GM23248 (cell line): ENCODE measurements around the gene DLG2. TPM values are rescaled to one million over a fixed set of nuclear protein-coding genes. Genes with fewer than 3 reads are reported as not detected.

Experiments
- DNase-seq: peaks from one replicate; pipeline ENCODE4 v3.0.0-alpha.2; 2015
- H2AFZ ChIP-seq: fragments of 200-600 bp; sonication (generic); 2 replicates; pipeline ENCODE4 v1.6.1; 2016; ENCODE audit warnings: antibody characterized with exemption
- H3F3A ChIP-seq: fragments of 200-600 bp; sonication (generic); 2 replicates; pipeline ENCODE4 v1.6.1; 2016; ENCODE audit warnings: mild to moderate bottlenecking, antibody characterized with exemption, mixed run types; ENCODE audit not compliant: insufficient read depth
- H3K27ac ChIP-seq: fragments of 200-600 bp; sonication (generic); 2 replicates; pipeline ENCODE4 v1.5.1; 2016; ENCODE audit warnings: mild to moderate bottlenecking
- H3K27me3 ChIP-seq: fragments of 200-600 bp; sonication (generic); replicated peaks from 2 replicates; pipeline ENCODE4 v1.6.1; 2016; ENCODE audit warnings: mild to moderate bottlenecking; ENCODE audit not compliant: insufficient read depth
- H3K36me3 ChIP-seq: fragments of 200-600 bp; sonication (generic); 2 replicates; pipeline ENCODE4 v1.6.1; 2016; ENCODE audit warnings: low read depth, mild to moderate bottlenecking
- H3K4me1 ChIP-seq: fragments of 200-600 bp; sonication (generic); 2 replicates; pipeline ENCODE4 v1.6.1; 2016; ENCODE audit warnings: mild to moderate bottlenecking; ENCODE audit not compliant: insufficient read depth
- H3K4me2 ChIP-seq: fragments of 200-600 bp; sonication (generic); one replicate; pipeline ENCODE4 v1.6.1; 2016; ENCODE audit warnings: mild to moderate bottlenecking; ENCODE audit not compliant: unreplicated experiment
- H3K4me3 ChIP-seq: fragments of 200-600 bp; sonication (generic); 2 replicates; pipeline ENCODE4 v1.5.1; 2016; ENCODE audit warnings: mild to moderate bottlenecking
- H3K79me2 ChIP-seq: fragments of 200-600 bp; sonication (generic); 2 replicates; pipeline ENCODE4 v1.6.1; 2016; ENCODE audit warnings: mild to moderate bottlenecking; ENCODE audit not compliant: insufficient read depth
- H3K9ac ChIP-seq: fragments of 200-600 bp; sonication (generic); 2 replicates; pipeline ENCODE4 v1.6.1; 2016; ENCODE audit warnings: mild to moderate bottlenecking
- H3K9me2 ChIP-seq: fragments of 200-600 bp; sonication (generic); 2 replicates; pipeline ENCODE4 v1.6.1; 2016; ENCODE audit warnings: mixed run types, mild to moderate bottlenecking, moderate library complexity; ENCODE audit not compliant: insufficient read depth
- H3K9me3 ChIP-seq: fragments of 200-600 bp; sonication (generic); one replicate; pipeline ENCODE4 v1.6.1; 2017; ENCODE audit warnings: low read depth
- H4K20me1 ChIP-seq: fragments of 200-600 bp; sonication (generic); 2 replicates; pipeline ENCODE4 v1.6.0; 2016; ENCODE audit not compliant: insufficient read depth
- EZH2 ChIP-seq: fragments of 200-600 bp; sonication (generic); IDR thresholded peaks from 2 replicates; pipeline ENCODE4 v1.6.1; 2018; ENCODE audit warnings: antibody characterized with exemption, mild to moderate bottlenecking; ENCODE audit not compliant: insufficient read depth, poor library complexity, severe bottlenecking
- EZH2phosphoT487 ChIP-seq: fragments of 200-600 bp; sonication (generic); IDR thresholded peaks from 2 replicates; pipeline ENCODE4 v1.6.1; 2018; ENCODE audit warnings: antibody characterized with exemption, moderate library complexity, mild to moderate bottlenecking, low read depth; ENCODE audit not compliant: insufficient read depth
- WGBS, 2 experiments: methylation state at CpG; one replicate each; pipeline ENCODE4 v1.1.6; 2015 to 2017; ENCODE audit warnings: low lambda C conversion rate in 2 of 2, low coverage in 1 of 2; ENCODE audit errors: missing lambda C conversion rate in 2 of 2; 5-methylcytosine and 5-hydroxymethylcytosine counted together
- in situ Hi-C: fragments of 300-500 bp; cut with MboI; formaldehyde crosslinking; loops from 2 replicates; pipeline ENCODE4 v1.15.0; 2020
- polyA plus RNA-seq: library from polyadenylated mRNA; unstranded; fragments of >200 nt; fragmentation: Nextera tagmentation; extraction: Ambion mirVana; gene quantifications from 2 replicates; pipeline ENCODE4 v1.2.1, GENCODE V29; 2016
- total RNA-seq: library from RNA; depleted of rRNA; stranded (reverse); fragments of >200 nt; shearing (Covaris generic); gene quantifications from 2 replicates; pipeline ENCODE4 v1.2.3, GENCODE V29; 2014

DLG2 gene
- total and polyA plus RNA-seq, 2 experiments from 2014 or later: 1.1 to 1.7 TPM

- Histone ChIP-seq H3K36me3 (no peaks in the 10 kb centered on the region), H4K20me1 (no peaks in the 10 kb centered on the region), H3K4me3 (no peak overlapping the region), H3K27me3 (0 out of 2 replicates have a peak, but pooled peaks cover 5% of the 10 kb centered on the region), H3K9ac (no peak overlapping the region), H3K79me2 (no peaks in the 10 kb centered on the region), H3K27ac (no peak overlapping the region), H3K4me1 (no peaks in the 10 kb centered on the region), H3K9me2 (no peaks in the 10 kb centered on the region), H2AFZ (no peak overlapping the region), H3K4me2 (no peak overlapping the region), H3F3A (no peaks in the 10 kb centered on the region), H3K9me3 (no peaks in the 10 kb centered on the region)
- in situ Hi-C loops: loop anchor here (25.0 kb wide), 2 partner anchors 947 to 1122 kb away; no protein-coding TSS in a partner anchor
- DNase-seq: no peak
- TF ChIP-seq EZH2 (no peak), EZH2phosphoT487 (no peak)
These were observed 1817.9 kb downstream of the DLG2 start for GRCh38 chr11:83809274-83809673.

GRCh38 chr11:83801799-83802198 is 1825.3 kb downstream of the DLG2 start:
- H3K9me3 ChIP-seq: no peaks in the 10 kb centered on the region
- H3K4me2 ChIP-seq: no peak overlapping the region
- H3K4me1 ChIP-seq: no peaks in the 10 kb centered on the region
- DNase-seq: peak; percentile 12
- H3K27ac ChIP-seq: no peak overlapping the region
- no peak overlapping the region for H3K4me3 ChIP-seq
- TF ChIP-seq EZH2 (no peak), EZH2phosphoT487 (no peak)
- WGBS, 2 experiments: 42 to 43% methylated on average over 1 of the region's 1 CpG
- H3K9me2 ChIP-seq: no peaks in the 10 kb centered on the region
- H2AFZ ChIP-seq: no peak overlapping the region
- no peaks in the 10 kb centered on the region; the same call in 1 of the 2 replicates for H3K27me3 ChIP-seq
- no peak overlapping the region for H3K9ac ChIP-seq
- H3F3A ChIP-seq: no peaks in the 10 kb centered on the region
- H3K79me2 ChIP-seq: no peaks in the 10 kb centered on the region
- H4K20me1 ChIP-seq: no peaks in the 10 kb centered on the region
- in situ Hi-C loops: loop anchor here (25.0 kb wide), 2 partner anchors 939 to 1114 kb away; no protein-coding TSS in a partner anchor
- no peaks in the 10 kb centered on the region for H3K36me3 ChIP-seq

DNA sequence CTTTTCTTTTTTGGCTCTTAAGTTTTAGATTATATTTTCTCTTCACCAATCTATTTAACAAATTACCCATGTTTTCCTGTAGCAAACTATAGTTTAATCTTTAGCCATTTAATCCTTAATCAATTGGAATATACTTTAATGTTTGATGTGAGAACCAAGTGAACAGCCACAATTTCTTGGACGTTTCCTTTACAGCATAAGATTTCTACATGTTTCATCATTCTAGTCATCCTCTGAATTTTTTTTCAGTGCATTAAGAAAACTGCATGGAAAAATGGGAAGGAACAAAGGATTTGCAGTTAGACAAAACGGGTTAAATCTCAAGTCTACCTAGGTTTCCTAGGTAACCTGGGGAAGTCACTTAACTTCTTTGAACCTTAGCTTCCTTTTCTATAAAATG is 1833.8 kb downstream of the DLG2 start:
- H3K79me2 ChIP-seq: no peaks in the 10 kb centered on the region
- H3K27me3 ChIP-seq: no peaks in the 10 kb centered on the region; the same call in 1 of the 2 replicates
- H3K27ac ChIP-seq: no peak overlapping the region
- no peaks in the 10 kb centered on the region for H3K4me1 ChIP-seq
- peak overlapping the region; percentile 45; the same call in 1 of the 2 replicates for H2AFZ ChIP-seq
- H3F3A ChIP-seq: no peaks in the 10 kb centered on the region
- H3K9me3 ChIP-seq: no peaks in the 10 kb centered on the region
- 37 to 52% methylated on average over 2 of the region's 2 CpGs for WGBS, 2 experiments
- no peaks in the 10 kb centered on the region for H3K36me3 ChIP-seq
- in situ Hi-C loops: no loop called here
- H3K9me2 ChIP-seq: no peaks in the 10 kb centered on the region; the same call in 1 of the 2 replicates
- peak; percentile 13 for DNase-seq
- TF ChIP-seq EZH2phosphoT487 (no peak), EZH2 (no peak)
- H3K4me3 ChIP-seq: no peak overlapping the region
- H4K20me1 ChIP-seq: no peaks in the 10 kb centered on the region
- no peak overlapping the region for H3K4me2 ChIP-seq
- H3K9ac ChIP-seq: no peak overlapping the region

GRCh38 chr11:83791557-83791956 is 1835.6 kb downstream of the DLG2 start:
- in situ Hi-C loops: no loop called here
- no peak for DNase-seq
- Histone ChIP-seq H3K27ac (no peak overlapping the region), H3K9ac (no peak overlapping the region), H2AFZ (no peak overlapping the region), H3K36me3 (no peaks in the 10 kb centered on the region), H3K79me2 (no peaks in the 10 kb centered on the region), H3K9me2 (no peaks in the 10 kb centered on the region; the same call in 1 of the 2 replicates), H3K27me3 (no peaks in the 10 kb centered on the region), H3K4me3 (no peak overlapping the region), H3K4me2 (no peak overlapping the region), H3K9me3 (no peaks in the 10 kb centered on the region), H3K4me1 (no peaks in the 10 kb centered on the region), H3F3A (no peaks in the 10 kb centered on the region), H4K20me1 (no peaks in the 10 kb centered on the region)
- WGBS, 2 experiments: 80 to 89% methylated on average over 16 to 17 of the region's 17 CpGs
- TF ChIP-seq EZH2phosphoT487 (no peak), EZH2 (no peak)

- TF ChIP-seq EZH2phosphoT487: no peak
- TF ChIP-seq EZH2: no peak
These were observed 1841.2 kb downstream of the DLG2 start for GRCh38 chr11:83785942-83786341.

More at GRCh38 chr11:83785942-83786341, 1841.2 kb downstream of the DLG2 start:
- Histone ChIP-seq H3K9ac (no peak overlapping the region), H2AFZ (no peak overlapping the region), H4K20me1 (no peaks in the 10 kb centered on the region), H3K27ac (no peak overlapping the region), H3K79me2 (no peaks in the 10 kb centered on the region), H3K36me3 (no peaks in the 10 kb centered on the region), H3K9me2 (no peaks in the 10 kb centered on the region), H3F3A (no peaks in the 10 kb centered on the region), H3K4me3 (no peak overlapping the region), H3K27me3 (0 out of 2 replicates have a peak, but pooled peaks cover 5% of the 10 kb centered on the region), H3K9me3 (no peaks in the 10 kb centered on the region), H3K4me2 (no peak overlapping the region), H3K4me1 (no peaks in the 10 kb centered on the region)
- in situ Hi-C loops: no loop called here
- 45 to 56% methylated on average over 2 of the region's 2 CpGs for WGBS, 2 experiments
- no peak for DNase-seq
